HG03097 (cell line): Measurements from ENCODE around the gene C1QTNF9.
"Not testable (repeated sequence)": the region's sequence is repeated elsewhere in the genome, so short reads cannot be mapped to it uniquely, and the experiment has no call there.

ENCODE experiments used
- ATAC-seq: cut with Tn5 transposase; IDR thresholded peaks from one replicate; pipeline ENCODE4 v1.9.1; 2021; ENCODE audit not compliant: unreplicated experiment, low FRiP score

The C1QTNF9 gene

GRCh38 chr13:24281188-24282008 lies 28.0 kb upstream of the C1QTNF9 start:
- ATAC-seq: no peak

DNA sequence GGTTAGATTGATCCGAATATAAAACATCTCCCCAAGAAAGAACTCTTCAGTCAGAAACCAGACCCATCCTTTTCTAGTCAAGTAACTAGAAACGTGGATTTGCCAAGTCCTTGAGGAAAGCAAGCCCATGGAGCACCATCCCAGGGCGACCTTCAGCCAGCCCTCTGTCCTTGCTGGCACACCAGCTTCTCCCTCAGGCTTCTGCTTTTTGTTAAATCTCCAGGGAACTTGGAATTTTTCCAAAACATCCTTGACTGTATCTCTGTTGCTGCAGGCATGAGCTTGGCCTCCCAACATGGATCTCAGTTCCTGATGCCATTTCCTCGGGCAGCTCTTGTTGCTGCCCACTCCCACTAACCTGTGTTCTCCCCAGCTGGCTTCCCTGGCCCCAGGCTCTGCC lies 27.1 kb upstream of the C1QTNF9 start:
- ATAC-seq: no peak

DNA sequence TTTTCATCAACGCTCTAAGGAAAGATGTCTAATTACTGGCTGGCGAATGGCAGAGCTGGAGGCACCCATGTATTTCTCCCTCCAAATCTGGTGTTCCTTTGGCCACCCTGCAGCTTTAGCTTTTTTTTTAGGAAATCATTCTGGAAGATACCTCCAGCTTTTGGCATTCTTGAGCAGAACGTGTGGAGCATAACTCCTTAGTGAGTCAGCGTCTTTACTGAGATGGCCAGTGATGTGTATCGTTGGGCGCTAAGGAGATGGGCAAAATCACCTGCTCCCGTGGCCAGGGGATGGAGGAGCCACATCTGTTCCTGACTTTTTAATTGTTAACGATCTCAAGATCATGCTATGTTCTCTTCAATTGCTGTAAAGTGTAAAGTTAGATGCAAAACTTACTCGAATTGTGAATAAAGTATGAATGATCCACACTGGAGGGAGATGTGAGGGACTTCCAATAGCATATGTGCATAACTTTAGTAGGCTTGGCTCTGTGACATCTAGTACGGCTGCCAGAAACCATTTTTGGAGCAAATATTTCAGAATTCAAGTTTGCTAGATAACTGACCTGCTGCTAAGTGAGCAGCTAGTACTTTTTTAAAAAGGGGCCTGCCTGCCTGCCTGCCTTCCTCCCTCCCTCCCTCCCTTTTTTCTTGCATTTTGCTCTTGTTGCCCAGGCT lies 24.4 kb upstream of the C1QTNF9 start:
- no peak for ATAC-seq

GRCh38 chr13:24286624-24287023 lies 22.8 kb upstream of the C1QTNF9 start:
- ATAC-seq: no peak

DNA sequence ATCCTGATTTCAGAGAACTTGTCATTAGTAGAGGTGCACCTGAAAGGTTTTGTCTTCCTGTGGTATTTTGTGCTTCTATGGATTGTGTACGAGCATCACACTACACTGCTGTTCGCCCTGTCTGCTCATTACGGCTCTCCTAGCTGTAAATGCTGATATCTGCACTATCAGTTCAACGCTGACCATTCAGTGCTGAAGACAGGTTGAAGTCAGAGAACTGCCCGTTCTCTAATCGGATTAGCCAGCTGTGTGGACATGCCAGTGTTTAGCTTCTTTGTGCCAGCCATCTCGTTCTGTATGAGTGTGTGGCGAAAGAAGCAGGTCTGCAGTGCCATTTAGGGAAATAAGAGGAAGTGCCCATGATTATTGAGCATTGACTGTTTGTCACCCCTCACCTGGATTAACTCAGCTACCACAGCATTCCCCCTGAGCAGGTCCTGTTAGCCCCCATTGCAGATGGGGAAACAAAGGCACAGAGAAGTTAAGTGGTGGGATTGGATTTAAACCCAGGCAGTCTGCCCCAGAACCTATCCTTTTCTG lies 21.6 kb upstream of the C1QTNF9 start:
- ATAC-seq: no peak

DNA sequence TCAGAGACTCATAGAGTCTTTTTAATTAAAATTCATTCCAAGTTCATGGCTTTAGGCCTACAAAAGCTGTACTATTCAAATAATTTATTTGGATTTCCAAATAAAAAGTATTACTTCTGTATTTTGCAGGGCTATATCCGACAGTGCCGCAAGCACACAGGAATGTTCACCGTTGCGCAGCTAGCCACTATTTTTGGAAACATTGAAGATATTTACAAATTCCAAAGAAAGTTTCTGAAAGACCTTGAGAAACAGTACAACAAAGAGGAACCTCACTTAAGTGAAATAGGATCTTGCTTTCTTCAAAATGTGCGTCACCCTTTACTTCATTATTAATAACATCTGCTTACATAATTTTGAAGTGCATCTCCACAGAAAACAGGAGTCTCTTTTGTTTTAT lies 20.5 kb upstream of the C1QTNF9 start:
- ATAC-seq: no peak

DNA sequence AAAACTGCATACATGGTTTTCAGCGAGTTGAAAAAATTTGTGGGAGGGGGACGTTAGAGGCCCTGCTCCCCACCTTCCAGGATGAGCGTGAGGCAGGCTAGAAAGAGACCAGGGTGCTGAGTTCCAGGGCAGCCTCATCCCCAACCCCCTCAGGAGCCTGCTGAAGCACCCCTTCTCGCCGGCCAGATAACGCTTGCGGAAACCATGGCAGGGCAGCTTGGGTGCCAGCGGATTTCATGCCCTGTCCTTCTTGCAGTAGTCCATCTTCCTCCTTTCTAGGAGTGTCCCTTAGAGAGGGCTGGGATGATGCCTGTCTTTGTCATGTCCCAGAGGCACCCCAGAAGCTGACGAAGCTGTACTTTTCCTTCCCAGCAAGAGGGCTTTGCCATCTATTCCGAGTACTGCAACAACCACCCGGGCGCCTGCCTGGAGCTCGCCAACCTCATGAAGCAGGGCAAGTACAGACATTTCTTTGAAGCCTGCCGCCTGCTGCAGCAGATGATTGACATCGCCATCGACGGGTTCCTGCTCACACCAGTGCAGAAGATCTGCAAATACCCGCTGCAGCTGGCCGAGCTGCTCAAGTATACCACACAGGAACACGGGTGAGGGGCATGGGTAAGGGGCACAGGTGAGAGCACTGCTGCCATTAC lies 19.0 kb upstream of the C1QTNF9 start:
- ATAC-seq: no peak

GRCh38 chr13:24292481-24292880 lies 16.9 kb upstream of the C1QTNF9 start:
- ATAC-seq: no peak

- ATAC-seq: no peak
These were observed 15.6 kb upstream of the C1QTNF9 start for GRCh38 chr13:24293746-24294145.

DNA sequence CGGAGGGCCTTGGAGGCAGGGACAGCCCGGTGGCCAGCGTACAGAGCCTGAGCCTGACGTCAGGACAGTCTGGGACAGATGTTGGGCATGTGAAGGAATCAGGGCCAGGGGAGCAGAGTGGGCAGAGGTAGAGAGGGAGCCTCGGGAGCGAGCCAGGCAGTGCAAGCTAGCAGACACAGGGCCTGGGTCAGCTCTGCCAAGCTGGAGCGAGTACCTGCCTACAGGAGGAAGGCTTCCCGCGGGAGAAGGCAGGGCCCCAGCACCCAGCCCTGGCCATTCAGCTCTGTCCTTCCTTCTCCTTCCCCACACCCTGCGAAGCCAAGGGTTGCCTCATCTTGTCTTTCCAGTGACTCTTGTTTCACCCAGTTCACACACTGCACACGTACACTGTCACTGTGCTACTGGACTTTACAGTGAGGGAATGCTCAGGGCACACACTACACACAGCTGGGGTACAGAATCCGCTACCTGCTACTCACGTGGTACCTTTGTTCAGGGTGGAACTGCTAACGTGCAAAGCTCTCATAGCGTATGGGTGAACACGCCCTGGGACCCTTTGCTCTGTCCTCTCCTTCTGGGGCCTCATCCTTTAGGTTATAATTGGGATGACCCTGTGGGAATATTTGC lies 9.8 kb upstream of the C1QTNF9 start:
- ATAC-seq: no peak

DNA sequence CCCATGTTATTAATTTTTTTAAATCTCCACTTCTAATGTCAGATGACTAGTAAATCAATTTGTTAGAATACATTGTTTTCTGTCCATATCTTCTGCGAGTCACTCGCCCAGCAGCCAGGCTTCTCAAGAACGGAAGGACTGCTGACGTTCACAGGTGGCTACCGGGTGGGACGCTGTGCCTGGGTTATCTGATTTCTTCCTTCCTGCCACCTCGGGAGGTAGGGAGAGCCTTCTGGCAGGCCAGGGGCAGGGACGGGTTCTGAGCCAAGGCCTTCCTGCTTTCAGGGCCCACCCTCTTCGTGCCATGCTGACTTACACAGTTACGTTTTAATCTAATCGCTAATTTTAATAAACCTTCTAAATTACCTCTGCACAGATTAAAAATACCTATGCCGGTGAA lies 7.9 kb upstream of the C1QTNF9 start:
- ATAC-seq: no peak

DNA sequence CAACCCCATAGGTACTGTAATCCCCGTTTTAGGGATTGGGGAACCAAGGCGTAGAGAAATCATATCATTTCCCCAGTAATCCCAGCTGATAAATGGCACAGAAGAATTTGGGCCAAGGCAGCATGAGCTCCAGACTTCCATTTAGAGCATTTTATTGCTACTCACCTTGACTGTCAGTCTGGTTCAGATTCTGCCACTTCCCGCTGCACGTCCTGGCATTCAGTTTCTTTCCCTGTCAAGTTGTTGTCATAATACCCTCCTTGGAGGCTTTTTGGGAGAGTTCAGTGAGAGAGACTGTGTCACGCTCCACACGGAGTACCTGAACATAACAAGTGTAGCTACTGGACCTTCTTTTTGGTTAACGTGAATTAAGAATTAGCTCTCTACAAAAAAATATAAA lies 7.5 kb upstream of the C1QTNF9 start:
- no peak for ATAC-seq

GRCh38 chr13:24304620-24305019 lies 4.8 kb upstream of the C1QTNF9 start:
- ATAC-seq: no peak

DNA sequence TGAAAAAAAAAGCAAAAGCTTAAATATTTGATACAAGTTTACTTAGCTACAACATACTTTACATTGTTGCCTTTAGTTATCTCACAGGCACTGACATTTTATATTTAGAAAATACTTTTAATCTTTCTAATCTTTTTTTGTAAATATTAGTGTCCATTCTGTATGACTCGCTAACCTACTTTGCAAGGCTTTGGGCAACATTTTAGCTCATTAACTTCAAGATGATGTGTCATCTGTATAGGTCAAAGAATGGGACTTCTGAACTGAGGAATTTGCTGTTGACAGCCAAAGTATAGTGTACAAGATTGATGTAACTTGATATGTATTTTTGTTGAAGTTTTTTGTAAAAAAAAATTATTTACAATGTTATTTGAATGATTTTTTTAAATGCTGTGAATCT lies 2.7 kb upstream of the C1QTNF9 start:
- no peak for ATAC-seq

- no peak for ATAC-seq
These were observed 1.9 kb upstream of the C1QTNF9 start for GRCh38 chr13:24307211-24308067.

DNA sequence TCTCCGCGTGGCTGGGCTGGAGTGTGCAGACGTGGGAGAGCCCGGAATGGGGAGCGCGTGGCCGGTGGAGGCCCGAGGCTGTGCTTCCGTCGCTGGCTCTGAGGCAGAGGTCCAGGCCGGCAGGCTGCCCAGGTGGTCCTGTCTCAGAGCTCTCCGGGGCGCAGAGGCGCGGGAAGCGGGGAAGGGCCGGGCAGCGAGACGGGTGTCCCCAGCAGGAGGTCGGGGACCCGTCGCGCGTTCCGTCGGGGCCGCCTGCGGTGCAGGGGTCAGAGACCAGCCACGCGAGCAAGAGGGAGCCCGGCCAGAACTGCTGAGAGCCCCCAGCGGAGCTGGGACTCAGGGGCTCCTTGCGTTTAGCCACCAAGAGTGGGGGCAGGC lies 1.3 kb upstream of the C1QTNF9 start:
- no peak for ATAC-seq

DNA sequence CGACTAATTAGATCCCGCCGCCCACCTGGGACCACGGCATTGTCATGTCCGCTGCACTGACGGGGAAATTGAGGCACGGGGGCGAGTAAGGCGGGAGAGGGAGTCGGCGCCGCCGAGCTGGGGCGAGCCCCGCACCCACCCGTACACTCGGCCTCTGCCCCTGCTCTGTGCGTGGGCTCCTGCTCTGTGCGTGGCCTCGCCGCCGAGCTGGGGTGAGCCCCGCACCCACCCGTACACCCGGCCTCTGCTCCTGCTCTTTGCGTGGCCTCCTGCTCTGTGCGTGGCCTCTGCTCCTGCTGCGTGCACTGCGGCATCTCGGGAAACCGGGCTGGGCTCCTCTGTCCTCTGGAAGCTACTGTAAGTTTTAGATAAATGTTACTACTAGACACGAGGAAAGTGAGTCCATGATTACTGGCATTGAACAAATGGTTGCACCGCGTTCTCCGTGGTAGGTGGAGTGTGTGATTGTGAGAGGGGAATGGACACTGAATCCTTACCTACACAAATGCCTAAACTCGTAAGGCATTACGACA lies 826 bp upstream of the C1QTNF9 start:
- no peak for ATAC-seq

GRCh38 chr13:24313439-24313838 lies 4.1 kb downstream of the C1QTNF9 start:
- no peak for ATAC-seq

GRCh38 chr13:24317835-24318234 lies 8.5 kb downstream of the C1QTNF9 start:
- not testable (repeated sequence) for ATAC-seq

GRCh38 chr13:24318878-24319277 lies 9.5 kb downstream of the C1QTNF9 start:
- ATAC-seq: not testable (repeated sequence)
